NCI-H2107 (cell line): ENCODE results near the gene WSCD2.

Experiments
- DNase-seq: peaks from one replicate; lab custom pipeline; 2025; lab: John Stamatoyannopoulos, UW

The WSCD2 gene

DNA sequence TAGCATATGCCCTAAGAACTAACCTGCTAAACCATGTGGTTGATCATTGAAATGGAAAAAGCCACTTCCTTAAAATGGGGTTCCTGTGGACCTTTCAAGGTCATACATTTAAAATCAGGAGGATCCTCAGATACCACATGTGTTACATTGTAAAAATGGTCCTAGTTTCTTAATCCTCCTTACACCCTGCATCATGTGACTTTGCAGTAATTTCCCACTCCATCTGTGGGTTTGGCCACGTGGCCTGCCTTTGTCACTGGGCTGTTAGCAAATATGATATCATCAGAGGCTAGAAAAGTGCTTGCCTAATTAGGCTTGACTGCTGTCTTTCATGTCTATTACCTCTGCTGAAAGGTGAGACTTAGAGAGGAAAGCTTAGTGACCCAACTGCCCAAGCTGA is 139.3 kb downstream of the WSCD2 start:
- no peak for DNase-seq

DNA sequence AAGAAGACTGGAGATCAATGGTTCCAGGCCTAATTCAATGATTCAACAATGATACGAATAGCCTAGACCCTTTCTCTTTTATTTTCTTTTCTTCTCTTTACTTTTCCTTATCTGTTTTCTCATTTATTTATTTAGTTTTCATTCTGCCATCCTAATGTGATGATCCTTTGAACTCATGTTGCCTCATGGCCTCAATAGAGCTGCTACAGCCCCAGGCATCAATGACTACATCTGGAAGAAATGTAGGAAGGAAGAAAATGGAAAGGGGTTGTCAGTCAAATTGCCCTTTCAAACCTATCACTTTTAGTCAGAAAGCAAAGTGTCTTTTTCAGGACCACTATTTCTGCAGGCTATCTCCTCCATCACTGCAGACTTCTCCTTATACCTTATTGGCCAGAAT is 140.1 kb downstream of the WSCD2 start:
- no peak for DNase-seq

DNA sequence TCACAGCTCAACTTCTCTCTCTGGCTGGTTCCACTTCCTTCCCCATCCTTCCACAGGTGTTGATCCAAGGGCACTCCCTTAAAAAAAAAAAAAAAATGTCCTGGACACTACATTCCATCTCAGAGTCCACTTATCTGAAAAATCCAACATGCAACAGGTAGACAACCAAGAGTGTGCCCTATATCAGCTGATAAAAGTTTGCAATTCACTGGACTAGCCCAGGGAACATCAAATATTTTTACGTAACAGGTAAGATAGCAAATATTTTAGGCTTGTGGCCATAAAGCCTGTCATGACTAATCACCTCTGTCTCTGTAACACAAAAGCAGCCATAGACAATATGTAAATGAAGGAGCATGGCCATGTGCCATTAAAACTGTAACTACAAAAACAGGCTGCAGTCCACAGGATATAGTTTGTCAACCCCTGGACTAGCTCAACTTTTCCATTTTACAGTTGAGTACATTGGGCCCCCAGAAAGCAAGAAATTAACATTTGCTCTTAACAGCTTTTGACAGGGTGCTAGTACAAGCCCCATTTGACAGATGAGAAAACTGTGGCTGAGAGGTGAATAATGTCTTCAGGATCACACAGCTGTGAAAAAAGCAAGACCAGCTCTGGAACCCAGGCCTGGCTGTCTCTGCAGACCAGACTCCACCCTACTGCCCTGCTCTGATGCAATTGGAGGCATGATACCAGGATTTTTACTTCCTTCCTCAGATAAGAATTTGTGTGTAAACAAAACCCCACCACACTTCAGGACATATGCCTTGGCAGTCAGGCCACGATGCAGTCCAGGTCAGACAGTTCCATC is 141.2 kb downstream of the WSCD2 start:
- no peak for DNase-seq

DNA sequence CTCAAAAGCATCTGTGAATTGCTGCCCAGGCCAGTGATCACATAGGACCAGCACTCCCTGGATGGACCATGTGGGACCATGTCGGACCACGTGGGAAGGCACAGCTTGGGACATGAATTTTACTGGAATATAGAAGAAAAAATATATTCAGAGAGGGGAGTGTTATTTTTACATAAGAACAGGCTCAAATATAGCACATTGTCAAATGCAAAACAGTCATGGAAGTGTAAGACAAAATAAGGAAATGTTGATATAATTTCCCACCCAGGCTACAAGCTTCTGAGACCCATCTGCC is 141.7 kb downstream of the WSCD2 start:
- no peak for DNase-seq

DNA sequence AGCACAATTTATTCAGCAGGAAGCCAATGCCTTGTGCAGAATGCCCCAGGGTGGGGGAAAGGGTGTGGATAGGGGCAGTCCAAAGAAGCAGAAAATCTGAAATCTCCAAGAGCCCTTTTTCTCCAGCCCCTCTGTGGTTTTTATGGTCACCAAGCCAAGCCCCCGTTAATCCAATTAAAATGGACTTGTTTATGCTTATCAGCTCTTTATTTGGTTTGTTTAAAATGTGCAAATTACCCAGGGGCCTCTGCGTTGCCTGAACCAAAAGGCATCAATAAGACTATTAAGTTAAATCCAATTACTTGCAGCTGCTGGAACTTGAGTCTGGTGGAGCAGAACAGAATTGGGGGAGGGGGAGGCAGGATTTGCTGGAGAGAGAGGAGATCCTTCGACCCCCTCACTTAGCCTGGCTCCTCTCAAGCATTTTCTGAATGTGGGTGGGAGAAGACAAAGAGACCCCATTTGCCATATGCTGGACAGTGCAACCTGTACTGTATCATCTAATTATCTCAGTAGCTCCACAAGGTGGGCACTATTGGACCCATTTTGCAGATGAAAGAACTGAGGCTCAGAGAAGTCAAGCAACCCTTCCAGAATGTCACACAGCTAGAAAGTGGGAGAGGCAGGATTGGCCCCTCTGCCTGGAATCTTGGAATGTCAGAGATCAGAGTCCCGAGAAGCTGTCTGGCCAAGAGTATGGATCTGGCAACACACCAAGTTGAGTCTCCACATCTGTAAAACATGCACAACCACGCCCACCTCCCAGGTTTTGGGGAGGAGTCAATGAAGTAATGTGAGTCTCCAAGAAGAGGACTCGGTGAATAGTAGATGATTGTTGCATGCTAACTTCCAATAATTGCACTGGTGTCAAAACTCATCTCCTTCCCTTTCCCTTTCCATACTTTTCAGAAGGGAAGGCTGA is 143.1 kb downstream of the WSCD2 start:
- DNase-seq, result no peak

DNA sequence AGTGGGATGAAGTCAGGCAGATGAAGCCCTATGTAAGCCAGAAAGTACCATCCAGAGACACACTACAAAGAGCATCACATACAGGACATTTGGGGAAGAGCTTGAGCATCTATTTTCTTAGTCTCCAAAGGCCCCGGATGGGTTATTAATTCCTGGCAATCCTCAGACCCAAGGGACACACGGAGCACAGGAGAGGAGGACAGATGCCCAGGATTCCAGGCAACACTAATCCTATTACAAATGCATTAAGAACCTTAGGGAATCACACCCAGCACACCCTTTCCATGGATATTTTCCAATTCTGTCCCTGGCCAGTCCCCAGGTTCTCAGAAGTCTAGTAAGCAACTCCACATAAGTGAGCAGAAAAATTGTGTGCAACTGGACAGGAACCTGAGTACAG is 144.1 kb downstream of the WSCD2 start:
- no peak for DNase-seq

DNA sequence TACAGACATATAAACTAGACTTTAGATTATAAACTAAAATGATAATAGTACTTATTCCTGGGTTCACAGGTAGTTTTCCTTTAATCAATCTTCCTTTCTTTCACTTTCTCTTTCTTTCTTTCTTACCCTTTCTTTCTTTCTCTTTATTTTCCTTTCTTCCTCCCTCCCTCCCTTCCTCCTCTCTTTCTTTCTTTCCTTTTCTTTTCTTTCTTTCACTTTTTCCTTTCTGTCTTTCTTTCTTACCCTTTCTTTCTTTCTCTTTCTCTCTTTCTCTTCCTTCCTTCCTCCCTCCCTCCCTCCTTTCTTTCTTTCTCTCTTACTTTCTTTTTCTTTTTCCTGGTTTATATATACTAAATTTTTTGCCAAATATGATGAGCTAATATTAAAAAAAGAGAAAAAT is 148.5 kb downstream of the WSCD2 start:
- DNase-seq, result no peak

DNA sequence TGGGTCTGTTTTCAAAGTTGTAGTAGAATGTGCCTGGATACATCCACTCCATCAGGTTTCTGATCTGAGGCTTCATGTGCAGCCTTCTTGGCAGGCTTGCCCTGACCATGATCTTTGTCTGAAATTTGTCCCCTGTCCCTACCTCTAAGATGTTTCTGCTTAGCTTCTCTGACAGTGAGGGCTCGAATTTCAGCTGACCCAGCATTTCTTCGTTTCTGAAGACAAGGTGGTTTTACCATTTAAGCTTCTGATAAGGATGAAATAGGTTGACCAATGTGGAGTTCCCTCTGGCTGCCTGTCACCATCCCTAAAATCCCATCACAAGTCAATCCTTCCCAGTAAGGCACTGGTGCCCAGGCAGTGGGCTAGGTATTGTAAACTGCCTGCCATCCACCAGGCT is 153.1 kb downstream of the WSCD2 start:
- no peak for DNase-seq

DNA sequence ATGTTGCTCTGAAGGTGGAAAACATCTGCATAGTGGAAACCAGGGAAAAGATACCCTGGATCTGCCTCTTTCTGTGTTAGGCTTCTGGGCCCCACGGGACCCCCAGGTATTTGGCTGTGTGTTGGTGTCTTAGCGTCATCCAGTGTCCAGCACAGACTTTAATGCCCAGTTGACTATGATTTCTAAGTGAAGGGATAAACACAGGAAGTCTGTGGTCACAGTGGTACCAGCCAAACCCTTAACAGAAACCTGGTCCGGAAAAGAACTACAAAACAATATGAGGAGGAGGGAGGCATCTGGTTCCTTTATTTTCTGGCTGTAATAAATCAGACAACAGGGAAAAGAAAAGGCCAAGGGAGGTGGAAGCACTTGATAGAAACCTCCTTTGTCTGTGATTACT is 153.6 kb downstream of the WSCD2 start:
- DNase-seq, result no peak

DNA sequence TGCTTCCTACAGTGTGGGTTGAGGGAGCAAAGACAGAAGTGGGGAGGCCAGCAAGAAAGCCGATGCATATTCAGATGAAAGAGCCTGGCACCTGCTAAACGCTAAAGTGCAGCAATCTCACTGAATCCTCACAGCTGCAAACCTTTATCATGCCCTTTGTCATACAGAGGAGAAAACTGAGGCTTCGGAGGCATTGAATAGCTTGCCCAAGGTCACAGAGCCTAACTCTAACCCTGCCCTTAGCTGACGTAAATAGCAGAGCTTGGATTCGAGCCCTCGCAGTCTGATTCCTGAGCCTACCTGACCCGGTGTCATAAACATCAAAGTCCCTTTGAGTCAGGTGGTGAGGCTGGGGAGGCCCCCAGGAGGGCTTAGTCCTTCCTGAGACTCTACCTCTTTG is 155.1 kb downstream of the WSCD2 start:
- DNase-seq, result no peak

DNA sequence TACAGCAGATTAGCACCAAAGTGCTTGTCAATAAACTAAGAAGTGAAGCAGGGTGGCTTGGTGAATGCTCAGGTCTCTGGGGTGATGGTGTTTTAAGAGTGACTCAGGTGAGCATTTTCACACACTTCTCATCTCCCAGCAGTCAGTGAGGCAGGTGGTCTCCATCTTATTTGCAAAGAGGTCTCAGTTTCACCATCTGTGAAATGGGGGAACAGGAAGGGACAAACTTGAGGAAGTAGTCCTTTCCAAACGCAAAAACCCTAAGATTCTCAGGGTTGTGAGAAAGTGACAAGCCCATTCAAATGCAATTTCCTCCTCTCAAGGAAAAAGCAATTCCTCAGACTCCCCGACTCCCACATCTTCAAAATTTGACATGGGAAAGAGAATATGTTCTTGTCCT is 155.9 kb downstream of the WSCD2 start:
- no peak for DNase-seq

DNA sequence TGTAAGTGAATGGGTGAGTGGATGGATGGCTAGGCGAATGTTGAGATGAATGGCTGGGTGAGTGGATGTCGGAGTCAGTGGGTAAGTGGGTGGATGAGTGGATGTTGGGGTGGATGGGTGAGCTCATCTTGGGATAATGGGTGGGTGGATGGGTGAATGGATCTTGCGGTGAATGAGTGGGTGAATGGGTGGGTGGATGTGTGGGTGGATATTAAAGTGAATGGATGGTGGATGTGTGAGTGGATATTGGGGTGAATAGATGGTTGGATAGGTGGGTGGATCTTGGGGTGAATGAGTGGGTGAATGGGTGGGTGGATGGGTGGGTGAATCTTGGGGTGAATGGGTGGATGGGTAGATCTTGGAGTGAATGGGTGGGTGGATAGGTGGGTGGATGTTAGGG is 158.1 kb downstream of the WSCD2 start:
- no peak for DNase-seq

DNA sequence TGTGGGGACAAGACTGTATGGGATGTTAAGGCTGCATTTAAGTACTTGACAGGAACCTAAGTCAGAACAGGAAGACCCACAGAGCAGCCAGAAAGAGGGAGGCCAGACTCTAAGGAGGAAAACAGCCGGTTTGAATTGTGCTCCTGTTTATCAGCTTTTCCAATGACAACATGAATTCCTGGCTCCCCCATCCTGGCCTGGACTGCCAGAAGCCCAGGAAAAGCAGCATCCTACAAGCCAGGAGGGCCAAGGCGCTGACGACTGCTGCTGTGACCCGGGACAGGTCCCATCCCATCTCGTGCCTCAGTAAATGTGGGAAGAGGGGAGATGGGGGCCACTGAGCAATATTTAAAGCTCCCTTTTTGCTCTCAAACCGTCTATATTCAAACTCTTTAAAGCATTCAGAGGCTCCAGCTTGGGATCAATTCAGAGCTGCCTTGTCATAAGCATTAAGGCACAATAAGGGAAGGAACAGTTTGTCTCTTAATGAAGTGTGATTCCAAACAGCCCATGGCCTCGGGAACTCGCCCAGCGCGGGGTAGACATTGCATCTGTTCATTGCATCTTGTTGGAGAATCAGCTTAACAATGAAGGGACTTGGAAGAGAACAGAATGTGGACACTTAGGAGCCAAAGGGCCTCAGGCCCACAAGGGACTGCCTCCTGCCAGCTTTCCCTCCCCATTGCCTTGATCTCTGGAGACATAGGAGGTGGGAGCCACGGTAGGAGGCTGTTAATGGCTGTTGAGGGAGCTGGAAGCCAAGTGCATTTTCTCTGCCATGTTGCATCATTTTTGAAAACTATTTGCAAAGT is 160.5 kb downstream of the WSCD2 start:
- no peak for DNase-seq

DNA sequence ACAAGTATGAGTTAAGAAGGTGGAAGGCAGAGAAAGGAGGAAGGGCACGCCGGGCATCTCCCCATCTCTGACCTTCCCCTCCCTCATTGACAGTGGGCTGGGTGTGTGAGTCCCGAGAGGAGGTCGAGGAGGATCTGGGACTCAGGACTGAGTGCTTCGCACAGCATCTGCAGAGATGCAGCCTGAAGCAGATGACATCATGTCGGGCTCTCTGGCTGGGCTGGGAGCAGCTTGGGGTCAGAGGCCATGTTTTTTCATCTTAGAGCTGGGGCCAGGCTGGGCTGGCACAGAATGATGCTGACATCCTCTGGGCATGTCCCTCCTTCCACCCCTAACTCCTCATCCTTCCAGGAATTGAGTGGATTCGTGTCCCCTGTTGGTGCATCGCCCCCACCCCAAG is 166.6 kb downstream of the WSCD2 start:
- no peak for DNase-seq

DNA sequence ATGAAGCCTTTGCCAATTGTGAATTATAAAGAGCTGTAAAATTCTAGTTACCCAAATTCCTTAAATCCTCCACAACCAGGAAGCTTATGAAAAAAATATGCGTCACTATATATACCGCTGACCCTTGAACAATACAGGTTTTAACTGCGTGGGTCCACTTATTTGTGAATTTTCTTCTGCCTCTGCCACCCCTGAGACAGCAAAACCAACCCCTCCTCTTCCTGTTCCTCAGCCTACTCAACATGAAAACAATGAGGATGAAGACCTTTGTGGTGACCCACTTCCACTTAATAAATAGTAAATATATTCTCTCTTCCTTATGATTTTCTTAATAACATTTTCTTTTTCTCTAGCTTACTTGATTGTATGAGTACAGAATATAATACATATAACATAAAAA is 167.9 kb downstream of the WSCD2 start:
- no peak for DNase-seq

DNA sequence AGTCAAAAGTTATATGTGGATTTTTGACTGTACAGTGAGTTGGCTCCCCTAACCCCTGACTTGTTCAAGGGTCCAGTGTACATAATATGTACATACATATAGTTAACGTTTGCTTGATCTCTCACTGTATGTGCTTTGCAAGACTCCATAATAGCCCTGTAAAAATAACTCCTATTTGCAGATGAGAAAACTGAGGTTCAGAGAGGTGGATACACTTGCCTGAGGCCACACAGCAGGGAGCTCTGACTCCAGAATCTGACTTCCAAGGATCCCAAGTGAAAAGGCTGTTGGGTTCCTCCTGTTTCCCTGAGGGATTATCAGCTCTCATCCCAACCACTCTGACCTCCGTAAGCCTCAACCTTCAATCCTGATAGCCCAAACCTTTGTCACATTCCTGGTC is 168.3 kb downstream of the WSCD2 start:
- DNase-seq, result no peak

DNA sequence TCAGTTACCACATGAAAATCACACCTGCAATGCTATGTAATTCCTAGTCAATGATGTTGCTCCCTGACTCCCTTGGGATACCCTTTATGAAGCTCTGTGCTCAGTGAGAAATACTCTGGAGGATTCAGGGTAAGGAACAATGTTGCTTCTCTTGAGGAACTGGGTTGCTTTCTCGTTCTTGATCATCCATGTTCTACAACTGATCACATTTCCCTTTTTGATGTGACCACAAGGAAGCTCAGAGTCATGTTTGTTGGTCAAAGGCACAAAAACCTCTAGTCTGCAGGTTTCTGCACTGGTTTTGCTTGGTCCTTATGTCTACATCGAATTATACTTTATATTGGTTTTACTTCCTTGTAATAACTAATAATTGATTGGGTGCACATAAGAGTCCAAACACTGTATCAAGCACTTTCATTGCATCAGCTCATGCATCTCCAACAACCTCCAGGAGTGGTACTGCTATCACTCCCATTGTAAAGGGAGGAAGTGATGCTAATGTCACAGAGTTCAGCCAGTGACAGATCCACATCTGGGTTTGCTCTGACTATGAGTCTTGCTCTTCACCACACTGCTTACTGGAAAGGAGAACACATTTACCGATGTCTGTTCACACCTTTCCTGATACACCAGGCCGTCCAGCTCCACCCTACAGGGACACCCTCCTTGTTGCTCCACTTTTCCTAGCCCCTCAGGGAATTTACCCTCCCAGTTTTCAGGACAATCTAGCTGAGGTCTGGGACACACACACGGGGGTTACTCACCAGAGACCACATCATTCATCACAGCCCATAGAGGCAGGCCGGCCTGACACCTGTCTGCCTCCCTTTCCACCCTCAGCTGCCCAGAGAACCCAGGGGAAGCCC is 169.0 kb downstream of the WSCD2 start:
- DNase-seq, result no peak

DNA sequence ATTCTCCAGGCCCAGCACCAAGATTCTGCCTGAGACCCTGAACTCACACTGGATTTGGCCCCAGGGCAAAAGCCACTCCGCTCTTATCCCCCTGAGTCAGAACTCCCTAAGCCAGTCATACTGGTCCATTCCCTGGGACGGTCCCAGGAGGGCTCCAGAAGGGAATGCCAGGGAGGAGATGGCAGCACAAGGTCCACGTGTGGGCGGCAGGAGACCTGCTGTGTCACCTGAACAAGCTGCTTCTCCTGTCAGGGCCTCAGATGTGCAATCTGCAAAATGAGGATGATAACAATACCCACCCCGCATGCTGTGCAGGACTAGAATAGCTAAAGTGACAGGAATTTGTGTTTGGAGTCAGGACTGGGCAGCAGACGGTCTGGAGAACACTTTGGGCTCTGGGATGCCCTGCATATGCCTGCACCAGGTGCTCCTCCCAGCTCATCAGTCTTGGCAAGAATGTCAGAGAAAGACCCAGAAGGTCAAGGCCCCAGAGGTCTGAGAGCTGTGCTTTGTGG is 169.7 kb downstream of the WSCD2 start:
- DNase-seq, result no peak

DNA sequence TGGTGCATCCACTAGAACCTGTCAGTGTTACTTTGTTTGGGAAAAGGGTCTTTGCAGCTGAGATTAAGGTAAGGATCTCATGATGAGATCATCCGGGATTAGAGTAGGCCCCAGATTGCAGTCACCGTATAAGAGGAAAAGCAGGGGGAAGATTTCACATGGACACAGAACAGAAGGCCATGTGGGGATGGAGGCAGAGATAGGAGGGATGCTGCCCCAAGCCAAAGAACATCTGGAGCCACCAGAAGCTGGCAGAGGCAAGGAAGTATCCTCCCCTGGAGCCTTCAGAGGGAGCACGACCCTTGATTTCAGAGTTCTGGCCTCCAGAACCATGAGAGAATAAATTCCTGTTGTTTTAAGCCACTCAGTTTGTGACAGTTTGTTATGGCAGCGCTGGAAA is 170.4 kb downstream of the WSCD2 start:
- no peak for DNase-seq
